Stimulated activated CD4-positive, alpha-beta T cell treated with anti-CD3 and anti-CD28 coated beads, Interleukin-4, amount 100 ng/mL, for 1 hour (primary cell): Measurements from ENCODE around the gene NUTM2D.
"Not testable (repeated sequence)": the region's sequence is repeated elsewhere in the genome, so short reads cannot be mapped to it uniquely, and the experiment has no call there.

Experiments used
- DNase-seq: peaks from one replicate; pipeline ENCODE4 v3.0.0-alpha.2; 2020

Gene NUTM2D

GRCh38 chr10:87374091-87374490, 16.5 kb downstream of the NUTM2D start:
- not testable (repeated sequence) for DNase-seq

GRCh38 chr10:87379115-87379514, 21.6 kb downstream of the NUTM2D start:
- DNase-seq, result not testable (repeated sequence)

GRCh38 chr10:87383149-87383857, 25.8 kb downstream of the NUTM2D start:
- DNase-seq, result not testable (repeated sequence)

GRCh38 chr10:87384283-87384682, 26.7 kb downstream of the NUTM2D start:
- DNase-seq, result not testable (repeated sequence)

GRCh38 chr10:87385762-87386360, 28.3 kb downstream of the NUTM2D start:
- not testable (repeated sequence) for DNase-seq

GRCh38 chr10:87391360-87391759, 33.8 kb downstream of the NUTM2D start:
- not testable (repeated sequence) for DNase-seq

GRCh38 chr10:87396206-87396605, 38.7 kb downstream of the NUTM2D start:
- DNase-seq, result not testable (repeated sequence)

GRCh38 chr10:87398436-87398835, 40.9 kb downstream of the NUTM2D start:
- DNase-seq, result not testable (repeated sequence)

- DNase-seq, result not testable (repeated sequence)
Observed at GRCh38 chr10:87407516-87408467, 50.2 kb downstream of the NUTM2D start.

GRCh38 chr10:87413921-87414320, 56.4 kb downstream of the NUTM2D start:
- DNase-seq, result not testable (repeated sequence)
